Fibroblast of mammary gland (primary cell): ENCODE results near the gene PCSK6.

Experiments
- DNase-seq: peaks from one replicate; pipeline ENCODE4 v3.0.0-alpha.2; 2010; ENCODE audit warnings: low read depth
- H3K4me3 ChIP-seq: 2 replicates; pipeline ENCODE4 v1.5.1; 2011; ENCODE audit warnings: low read depth, mild to moderate bottlenecking, low read length, moderate library complexity; ENCODE audit not compliant: control insufficient read depth
- TF ChIP-seq, protein P1 (sequence below): conservative IDR thresholded peaks from 2 replicates; pipeline ENCODE4 v1.5.1; 2011; ENCODE audit warnings: low read depth, low read length, inconsistent platforms; ENCODE audit not compliant: control insufficient read depth, insufficient read depth

Gene PCSK6

DNA sequence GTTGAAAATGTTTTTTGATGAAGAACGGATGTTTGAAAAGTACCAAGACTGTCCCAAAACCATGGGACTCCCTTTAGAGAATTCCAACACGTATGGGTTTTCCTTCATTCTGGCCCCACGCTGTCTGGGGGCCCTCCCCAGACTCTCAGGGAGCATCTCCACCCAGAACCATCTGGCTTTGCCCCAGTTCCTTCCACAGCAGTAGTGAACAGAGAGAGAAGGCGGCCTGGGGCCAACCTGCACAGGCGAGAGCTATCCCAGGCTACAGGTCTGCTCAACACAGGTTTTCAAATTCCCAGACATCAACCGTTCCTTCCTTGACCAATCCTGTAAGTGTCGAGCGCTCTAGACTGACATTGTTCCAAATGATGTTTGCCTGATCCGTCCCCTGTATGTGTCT, 101.9 kb downstream of the PCSK6 start:
- no peak overlapping the region for H3K4me3 ChIP-seq
- no peak for DNase-seq
- TF ChIP-seq, protein P1, sequence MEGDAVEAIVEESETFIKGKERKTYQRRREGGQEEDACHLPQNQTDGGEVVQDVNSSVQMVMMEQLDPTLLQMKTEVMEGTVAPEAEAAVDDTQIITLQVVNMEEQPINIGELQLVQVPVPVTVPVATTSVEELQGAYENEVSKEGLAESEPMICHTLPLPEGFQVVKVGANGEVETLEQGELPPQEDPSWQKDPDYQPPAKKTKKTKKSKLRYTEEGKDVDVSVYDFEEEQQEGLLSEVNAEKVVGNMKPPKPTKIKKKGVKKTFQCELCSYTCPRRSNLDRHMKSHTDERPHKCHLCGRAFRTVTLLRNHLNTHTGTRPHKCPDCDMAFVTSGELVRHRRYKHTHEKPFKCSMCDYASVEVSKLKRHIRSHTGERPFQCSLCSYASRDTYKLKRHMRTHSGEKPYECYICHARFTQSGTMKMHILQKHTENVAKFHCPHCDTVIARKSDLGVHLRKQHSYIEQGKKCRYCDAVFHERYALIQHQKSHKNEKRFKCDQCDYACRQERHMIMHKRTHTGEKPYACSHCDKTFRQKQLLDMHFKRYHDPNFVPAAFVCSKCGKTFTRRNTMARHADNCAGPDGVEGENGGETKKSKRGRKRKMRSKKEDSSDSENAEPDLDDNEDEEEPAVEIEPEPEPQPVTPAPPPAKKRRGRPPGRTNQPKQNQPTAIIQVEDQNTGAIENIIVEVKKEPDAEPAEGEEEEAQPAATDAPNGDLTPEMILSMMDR: no peak

DNA sequence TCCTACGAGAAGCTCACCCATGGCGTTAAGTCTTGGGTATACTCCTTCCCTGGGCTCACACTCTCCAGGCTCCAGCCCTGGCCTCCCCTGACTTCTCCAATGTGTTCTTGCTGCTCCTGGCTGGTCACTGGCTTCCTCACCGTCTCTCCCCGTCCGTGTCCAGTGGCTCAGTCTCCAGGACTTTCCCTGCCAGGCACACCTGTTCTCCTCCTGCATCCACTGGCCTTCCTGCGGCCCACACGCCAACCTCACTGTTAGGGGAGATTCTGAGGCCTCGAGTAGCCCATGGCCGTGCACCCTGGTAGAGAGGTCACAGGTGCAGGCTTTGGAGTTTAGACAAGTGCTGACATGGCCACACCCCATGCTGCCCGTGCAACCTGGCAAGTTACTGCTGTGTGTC, 102.5 kb downstream of the PCSK6 start:
- TF ChIP-seq, protein P1: no peak
- no peak for DNase-seq
- H3K4me3 ChIP-seq: no peak overlapping the region

DNA sequence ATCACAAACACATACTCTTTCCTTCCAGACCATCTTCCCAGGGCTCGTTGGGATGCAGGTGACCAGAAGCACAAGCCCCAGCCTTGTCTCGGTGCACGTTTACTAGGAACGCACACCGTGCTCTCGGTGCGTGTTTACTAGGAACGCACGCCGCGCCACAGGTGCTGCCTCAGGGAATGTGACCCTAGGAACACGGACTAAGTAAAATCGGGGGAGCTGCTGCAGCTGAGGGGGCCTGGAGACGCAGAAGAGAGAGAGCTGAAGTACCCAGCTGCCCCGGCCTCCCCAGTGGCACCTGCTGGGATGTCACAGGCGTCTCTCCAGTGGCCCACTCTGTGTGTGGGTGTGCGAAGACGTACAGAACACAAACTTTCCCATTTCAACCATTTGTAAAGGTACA, 103.5 kb downstream of the PCSK6 start:
- DNase-seq: no peak
- H3K4me3 ChIP-seq: no peak overlapping the region
- TF ChIP-seq, protein P1: no peak

DNA sequence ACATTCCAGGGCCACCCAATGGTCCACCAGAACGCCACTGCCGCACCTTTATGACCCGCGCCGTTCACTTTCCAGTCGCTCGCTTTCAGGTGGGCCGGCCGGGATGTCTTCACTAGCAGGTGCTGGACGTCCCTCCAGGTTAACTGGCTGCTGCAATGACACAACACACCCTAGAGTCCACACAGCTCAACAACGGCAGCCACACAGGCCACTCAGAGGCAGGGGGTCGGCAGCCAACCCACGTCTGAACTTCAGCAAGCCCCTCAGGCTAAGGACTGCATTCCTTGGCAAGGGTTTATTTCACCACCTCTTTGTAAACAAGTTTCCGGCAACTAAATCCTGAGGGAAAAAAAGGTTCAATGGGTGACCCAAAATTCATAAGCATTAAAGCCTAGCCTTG, 105.2 kb downstream of the PCSK6 start:
- no peak for DNase-seq
- TF ChIP-seq, protein P1: no peak

DNA sequence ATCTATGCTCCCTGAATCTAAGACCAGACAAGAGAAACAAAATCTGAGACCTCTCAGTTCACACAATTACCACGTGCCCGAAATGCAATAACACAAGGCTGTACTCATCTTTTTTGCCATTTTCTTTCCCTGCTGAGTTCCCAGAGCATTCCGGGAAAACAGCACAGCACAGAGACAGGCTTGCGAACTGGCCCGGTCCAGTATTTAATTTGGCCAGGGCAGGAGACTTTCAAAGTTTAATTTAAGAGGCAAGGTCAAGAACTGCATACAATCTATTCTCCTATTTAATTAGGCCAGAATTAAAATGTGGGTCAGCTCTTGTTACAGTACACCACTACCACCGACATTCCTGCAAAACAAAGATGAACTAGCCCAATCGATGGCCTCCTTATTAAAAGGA, 107.0 kb downstream of the PCSK6 start:
- DNase-seq: no peak
- TF ChIP-seq, protein P1: no peak
- no peak overlapping the region for H3K4me3 ChIP-seq

More for the DNA sequence above, 105.2 kb downstream of the PCSK6 start:
- H3K4me3 ChIP-seq: no peak overlapping the region

DNA sequence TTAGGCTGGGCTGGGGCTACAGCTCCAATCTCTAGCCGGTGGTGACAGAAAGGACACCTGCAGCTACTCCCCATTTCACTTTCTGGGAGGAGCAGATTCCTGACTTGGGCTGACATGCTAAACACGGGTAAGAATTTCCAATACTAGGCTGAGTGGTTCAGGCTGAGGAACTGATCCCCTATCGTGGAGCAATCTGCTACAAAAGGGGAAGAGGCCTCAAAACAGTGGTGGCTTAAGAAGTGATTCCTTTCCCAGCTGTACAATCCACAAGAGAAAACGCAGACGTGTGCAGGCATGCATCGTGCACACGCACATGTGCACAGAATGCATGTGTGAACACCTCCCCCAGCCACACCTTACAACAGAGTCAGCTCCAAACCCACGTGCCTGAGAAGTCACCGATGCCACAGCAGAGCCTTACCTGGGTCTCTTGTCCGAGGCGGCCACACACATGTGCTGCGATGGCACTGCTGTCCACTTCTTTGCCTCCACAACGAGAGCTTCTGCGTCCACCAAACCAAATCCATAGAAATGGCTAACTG, 107.8 kb downstream of the PCSK6 start:
- TF ChIP-seq, protein P1: no peak
- DNase-seq: no peak
- no peak overlapping the region for H3K4me3 ChIP-seq

DNA sequence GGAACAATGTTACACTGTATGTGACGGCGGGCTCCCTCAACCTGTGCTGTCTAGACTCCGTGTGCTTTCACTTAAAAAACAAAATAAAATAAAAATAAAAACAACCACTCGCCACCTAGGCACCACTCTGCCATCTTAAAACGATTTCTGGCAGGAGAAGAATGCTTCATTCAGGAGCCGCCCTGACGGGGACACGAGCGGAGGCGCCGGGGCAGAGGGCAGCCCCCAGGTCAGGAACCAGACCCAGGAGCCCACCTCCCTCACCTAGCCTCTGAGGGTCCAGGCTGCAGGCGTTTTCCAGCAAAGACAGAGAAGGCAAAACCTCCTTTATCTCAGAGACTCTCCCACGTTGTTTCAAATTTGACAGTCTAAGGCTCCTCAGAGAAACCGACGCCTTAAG, 109.4 kb downstream of the PCSK6 start:
- no peak for DNase-seq
- TF ChIP-seq, protein P1: no peak
- H3K4me3 ChIP-seq: no peak overlapping the region
